Spleen (tissue), 11 donors: ENCODE results near the gene ZNF775. TPM values are rescaled to one million over a fixed set of nuclear protein-coding genes. Genes with fewer than 3 reads are reported as not detected.

Experiments used
- DNase-seq: peaks from one replicate; pipeline ENCODE4 v3.0.0-alpha.2; 2020
- H3K27ac ChIP-seq, 8 donors: fragments of 200-600 bp; sonication (generic) in 7 of 8; 1 replicate in 4 of 8; 2 replicates in 4 of 8; pipeline versions ENCODE4 v1.5.0 to v1.8.0; 2016 to 2021; ENCODE audit warnings: inconsistent platforms in 4 of 8, mild to moderate bottlenecking in 4 of 8, moderate library complexity in 1 of 8
- H3K27me3 ChIP-seq, 7 donors: fragments of 200-600 bp; sonication (generic) in 6 of 7; replicated peaks in 1 of 7; 1 replicate in 4 of 7; 2 replicates in 3 of 7; pipeline versions ENCODE4 v1.5.0 to v1.8.0; 2016 to 2021; ENCODE audit warnings: inconsistent platforms in 3 of 7, mild to moderate bottlenecking in 1 of 7
- H3K36me3 ChIP-seq, 6 donors: fragments of 200-600 bp; sonication (generic) in 5 of 6; 1 replicate in 4 of 6; 2 replicates in 2 of 6; pipeline versions ENCODE4 v1.5.0 to v1.8.0; 2016 to 2021; ENCODE audit warnings: inconsistent platforms in 2 of 6
- H3K4me1 ChIP-seq, 6 donors: fragments of 200-600 bp; sonication (generic) in 5 of 6; 1 replicate in 3 of 6; 2 replicates in 3 of 6; pipeline versions ENCODE4 v1.5.0 to v1.8.0; 2016 to 2021; ENCODE audit warnings: inconsistent platforms in 3 of 6
- H3K4me3 ChIP-seq, 8 donors: fragments of 200-600 bp; sonication (generic) in 7 of 8; 1 replicate in 4 of 8; 2 replicates in 4 of 8; pipeline versions ENCODE4 v1.5.0 to v1.8.0; 2016 to 2021; ENCODE audit warnings: inconsistent platforms in 4 of 8, mild to moderate bottlenecking in 4 of 8, moderate library complexity in 2 of 8
- H3K9me3 ChIP-seq, 8 donors: fragments of 200-600 bp; sonication (generic) in 7 of 8; 1 replicate in 4 of 8; 2 replicates in 4 of 8; pipeline versions ENCODE4 v1.5.0 to v1.8.0; 2016 to 2021; ENCODE audit warnings: inconsistent platforms in 4 of 8
- CTCF ChIP-seq, 11 experiments: fragments of 200-600 bp in 7 of 11; fragments of 450-650 bp in 4 of 11; sonication (generic) in 4 of 11; IDR thresholded peaks in 8 of 11; conservative IDR thresholded peaks in 3 of 11; 1 replicate in 7 of 11; 2 replicates in 4 of 11; pipeline versions ENCODE4 v1.4.0 to v1.8.0; 2016 to 2021; ENCODE audit warnings: antibody characterized with exemption in 11 of 11, inconsistent platforms in 4 of 11, mild to moderate bottlenecking in 1 of 11
- POLR2A ChIP-seq, 3 donors: fragments of 450-650 bp; IDR thresholded peaks; one replicate each; pipeline ENCODE4 v1.5.1; 2017; ENCODE audit warnings: antibody characterized with exemption in 3 of 3, mild to moderate bottlenecking in 1 of 3
- POLR2AphosphoS5 ChIP-seq, 3 donors: sonication (generic); formaldehyde crosslinking; IDR thresholded peaks; one replicate each; pipeline ENCODE4 v1.5.1; 2017; ENCODE audit warnings: antibody characterized with exemption in 3 of 3
- WGBS, 5 donors: extraction: QIAGEN DNeasy Blood & Tissue Kit in 3 of 5; methylation state at CpG; one replicate each; pipeline versions ENCODE4 v1.1.5 to v1.1.7; 2013 to 2018; 5-methylcytosine and 5-hydroxymethylcytosine counted together
- intact Hi-C: fragments of 100-400 bp; cut with DNase I; formaldehyde crosslinking; loops from one replicate; pipeline ENCODE4 v1.15.0; 2023; ENCODE audit warnings: low total_unique reads
- polyA plus RNA-seq, 3 donors: library from polyadenylated mRNA; stranded (reverse); fragments of 200-250 nt; gene quantifications; one replicate each; pipeline ENCODE4 v1.2.1, GENCODE V29; 2013
- total RNA-seq, 7 donors: library from RNA; depleted of rRNA in 3 of 7; stranded (reverse); fragments of >200 nt in 3 of 7; fragmentation: NEBNext Ultra II Directional in 4 of 7; extraction: Animal tissue kit (Norgen Biotek cat#: 25700) in 4 of 7; gene quantifications; one replicate each; pipeline versions ENCODE4 v1.1.0 to v1.2.1, GENCODE V29; 2016 to 2021
- donor health status: healthy with polysubstance abuse.
- donor health status: DM: no; HTN: no; CAD: no; lungs with moderate emphysema.
- donor health status: DM: no; HTN: no; CAD: no.
- donor health status: Bipolar disorder and iron deficiency.
- donor health status: healthy.
- donor health status: DM: no; HTN: no; CAD: no.
- donor health status: DM: yes; HTN: yes; CAD: no.

Gene ZNF775
- total and polyA plus RNA-seq, 10 donors = 2.0 to 5.7 (median 4.2) TPM

- no peak overlapping the region for H3K4me3 ChIP-seq
- peaks cover 0 to 37% (median 22%) of the 10 kb centered on the region in 6 donors for H3K4me1 ChIP-seq
- no peak overlapping the region for H3K27ac ChIP-seq
- intact Hi-C loops = loop anchor here (2.0 kb wide), 1 partner anchor 65 kb away; no protein-coding TSS in a partner anchor
- no peak for DNase-seq
- H3K27me3 ChIP-seq = no peaks in the 10 kb centered on the region
- whole genome bisulfite sequencing, 5 donors = 68 to 88% (median 84%) methylated on average over 1 of the region's 1 CpG
- no peaks in the 10 kb centered on the region for H3K9me3 ChIP-seq
- TF ChIP-seq POLR2AphosphoS5 (IDR thresholded peaks at IDR 0.05) = no peak
- H3K36me3 ChIP-seq = no peaks in the 10 kb centered on the region
Observed at GRCh38 chr7:150355666-150356059, 23.5 kb upstream of the ZNF775 start.

- H3K4me1 ChIP-seq = peaks cover 0 to 39% (median 22%) of the 10 kb centered on the region in 6 donors
- DNase-seq = no peak
- no peaks in the 10 kb centered on the region for H3K27me3 ChIP-seq
- no peak overlapping the region for H3K4me3 ChIP-seq
- H3K9me3 ChIP-seq = no peaks in the 10 kb centered on the region
- no peaks in the 10 kb centered on the region for H3K36me3 ChIP-seq
- intact Hi-C loops = loop anchor here (2.0 kb wide), 1 partner anchor 64 kb away; no protein-coding TSS in a partner anchor
- 29 to 35% (median 32%) methylated on average over 6 of the region's 6 CpGs for WGBS, 5 donors
- peak overlapping the region in 3 of 8 donors; percentile 43 to 51 (median 45) for H3K27ac ChIP-seq
- TF ChIP-seq CTCF (IDR thresholded peaks at IDR 0.05 in 8 of 11, conservative IDR thresholded peaks at IDR 0.05 in 3 of 11) (peak in 9 of 11 experiments; percentile 18 to 75 (median 59)), POLR2AphosphoS5 (IDR thresholded peaks at IDR 0.05) (no peak), POLR2A (IDR thresholded peaks at IDR 0.05) (no peak)
Observed at GRCh38 chr7:150356265-150356897, 22.7 kb upstream of the ZNF775 start.

GRCh38 chr7:150357270-150357669 is 21.9 kb upstream of the ZNF775 start:
- 5 to 9% (median 7%) methylated on average over 9 of the region's 9 CpGs for WGBS, 5 donors
- H3K4me3 ChIP-seq = no peak overlapping the region
- no peaks in the 10 kb centered on the region for H3K36me3 ChIP-seq
- peak; percentile 84 for DNase-seq
- H3K27me3 ChIP-seq = no peaks in the 10 kb centered on the region
- intact Hi-C loops = loop anchor here (2.0 kb wide), 1 partner anchor 64 kb away; no protein-coding TSS in a partner anchor
- no peak for TF ChIP-seq POLR2AphosphoS5 (IDR thresholded peaks at IDR 0.05)
- TF ChIP-seq POLR2A (IDR thresholded peaks at IDR 0.05) = no peak
- no peak for TF ChIP-seq CTCF (IDR thresholded peaks at IDR 0.05 in 8 of 11, conservative IDR thresholded peaks at IDR 0.05 in 3 of 11)
- H3K9me3 ChIP-seq = no peaks in the 10 kb centered on the region
- H3K4me1 ChIP-seq = peaks cover 0 to 48% (median 22%) of the 10 kb centered on the region in 6 donors
- peak overlapping the region in 7 of 8 donors; percentile 29 to 71 (median 47) for H3K27ac ChIP-seq

- TF ChIP-seq POLR2AphosphoS5 (IDR thresholded peaks at IDR 0.05) (no peak), CTCF (IDR thresholded peaks at IDR 0.05 in 8 of 11, conservative IDR thresholded peaks at IDR 0.05 in 3 of 11) (no peak), POLR2A (IDR thresholded peaks at IDR 0.05) (no peak)
- Histone ChIP-seq H3K36me3 (no peaks in the 10 kb centered on the region), H3K27me3 (no peaks in the 10 kb centered on the region), H3K4me3 (no peak overlapping the region), H3K27ac (peak overlapping the region in 7 of 8 donors; percentile 29 to 71 (median 47)), H3K9me3 (no peaks in the 10 kb centered on the region), H3K4me1 (peaks cover 0 to 54% (median 22%) of the 10 kb centered on the region in 6 donors)
- no peak for DNase-seq
- intact Hi-C loops = loop anchor here (2.0 kb wide), 1 partner anchor 63 kb away; no protein-coding TSS in a partner anchor
- WGBS, 5 donors = 66 to 73% (median 69%) methylated on average over 13 of the region's 13 CpGs
Observed at GRCh38 chr7:150357771-150358427, 21.2 kb upstream of the ZNF775 start.
